ENCODE results near the gene LMNTD2. TPM values are rescaled to one million over a fixed set of nuclear protein-coding genes. Genes with fewer than 3 reads are reported as not detected.

LMNTD2 gene, protein sequence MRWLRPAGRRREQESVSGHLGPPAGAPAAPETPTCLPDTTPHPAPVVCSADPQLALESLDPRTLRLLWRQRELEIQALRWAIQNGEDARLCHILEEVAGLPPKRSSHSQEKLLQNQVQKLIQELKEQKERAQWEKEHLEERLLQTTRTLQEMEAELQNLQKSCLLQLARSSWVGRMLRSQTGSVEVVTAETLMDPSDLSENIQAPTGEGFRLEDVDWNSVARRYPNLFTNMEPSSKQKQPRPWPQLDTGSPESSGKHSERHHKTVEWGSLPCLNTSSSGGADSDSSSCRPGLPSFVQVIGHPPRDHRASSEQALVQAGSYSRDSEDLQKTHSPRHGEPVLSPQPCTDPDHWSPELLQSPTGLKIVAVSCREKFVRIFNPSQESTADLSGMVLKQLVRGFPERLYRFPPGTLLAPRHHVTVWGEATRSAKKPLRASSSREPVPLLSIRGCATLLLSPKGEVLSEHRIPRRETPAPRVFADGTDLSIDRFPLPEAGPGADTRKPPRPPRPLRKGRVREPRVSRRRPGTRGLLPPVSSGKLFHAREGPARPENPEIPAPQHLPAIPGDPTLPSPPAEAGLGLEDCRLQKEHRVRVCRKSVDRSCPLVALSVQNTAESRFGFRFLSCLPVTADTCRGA
- polyA plus RNA-seq (2013, experiment 1 of 2; ENCODE audit: insufficient read length): 0.29 TPM
- polyA plus RNA-seq (2013, experiment 2 of 2; ENCODE audit: insufficient read length): 0.31 TPM

DNA sequence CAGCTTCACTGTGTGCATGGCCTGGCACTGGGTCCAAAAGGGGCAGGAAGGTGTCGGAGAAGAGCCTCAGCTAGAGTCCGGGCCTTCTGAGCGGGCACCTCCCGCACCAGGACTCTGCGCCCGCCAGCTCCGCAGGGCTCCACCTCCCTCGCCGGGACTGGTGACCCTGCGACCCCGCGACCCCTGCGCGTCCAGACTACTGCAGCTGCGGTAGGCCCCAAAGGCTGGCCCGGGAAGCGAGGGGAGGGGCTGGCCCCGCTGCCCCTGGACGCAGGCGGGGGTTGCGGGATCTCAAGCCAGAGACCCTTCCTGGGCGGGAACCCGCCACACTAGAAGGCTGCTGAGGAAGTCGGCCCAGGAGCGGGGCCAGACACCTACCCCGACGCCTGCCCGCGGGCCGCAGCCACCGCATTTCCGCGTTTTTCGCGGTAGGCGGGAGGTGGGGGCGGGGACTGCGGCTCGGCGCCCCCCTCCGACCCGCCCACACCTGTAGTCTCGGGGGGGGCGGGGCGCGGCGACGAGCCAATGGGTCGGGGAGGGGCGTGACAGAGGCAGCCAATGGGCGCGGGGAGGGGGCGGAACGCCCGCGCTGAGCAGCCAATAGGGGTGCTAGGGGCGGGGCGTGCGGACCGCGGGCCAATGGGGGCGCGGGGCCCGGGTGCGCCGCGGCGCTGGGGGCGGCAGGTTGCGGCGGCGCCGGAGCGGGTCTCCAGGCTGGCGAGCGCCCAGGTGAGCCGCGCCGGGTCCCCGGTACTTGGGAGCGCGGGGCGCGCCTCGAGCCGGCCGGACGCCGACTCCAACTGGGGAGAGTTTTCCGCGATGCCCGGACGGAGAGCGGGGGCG lies at the start of gene LMNTD2, which contains the start of gene RASSF7:
LMNTD2 (minus strand) TSS at position 434 of the 843 bp plus-strand sequence; CDS start at position 412, 22 bp downstream.
RASSF7 (plus strand) TSS at position 666 of the 843 bp plus-strand sequence. CDS start 799 bp downstream, outside the sequence.
- DNase-seq: peak; percentile 83

- no peak for DNase-seq
These were observed 48.8 kb upstream of the LMNTD2 start for GRCh38 chr11:609341-609811.

- no peak for DNase-seq
These were observed 48.3 kb upstream of the LMNTD2 start for GRCh38 chr11:608791-609251.

- DNase-seq: no peak
These were observed 47.6 kb upstream of the LMNTD2 start for GRCh38 chr11:607971-608659.

GRCh38 chr11:607020-607780 lies 46.7 kb upstream of the LMNTD2 start:
- no peak for DNase-seq

DNA sequence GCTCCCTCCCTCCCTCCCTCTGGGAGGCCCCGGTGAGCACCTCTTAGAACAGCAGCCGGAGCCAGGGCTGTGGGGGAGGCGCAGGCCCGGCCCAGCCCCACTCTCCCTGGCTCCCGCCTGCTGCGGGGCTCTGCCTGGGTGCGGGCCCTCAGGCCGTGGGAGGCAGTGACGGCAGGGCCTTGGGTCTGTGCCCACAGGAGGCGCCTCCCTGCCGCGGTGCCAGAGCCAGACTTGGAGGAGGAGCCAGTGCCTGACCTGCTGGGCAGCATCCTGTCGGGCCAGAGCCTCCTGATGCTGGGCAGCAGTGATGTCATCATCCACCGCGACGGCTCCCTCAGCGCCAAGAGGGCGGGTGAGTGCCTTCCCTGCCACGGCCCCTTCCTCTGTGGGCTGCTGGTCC lies 45.7 kb upstream of the LMNTD2 start:
- no peak for DNase-seq

- DNase-seq: no peak
These were observed 45.0 kb upstream of the LMNTD2 start for GRCh38 chr11:605286-606129.

DNA sequence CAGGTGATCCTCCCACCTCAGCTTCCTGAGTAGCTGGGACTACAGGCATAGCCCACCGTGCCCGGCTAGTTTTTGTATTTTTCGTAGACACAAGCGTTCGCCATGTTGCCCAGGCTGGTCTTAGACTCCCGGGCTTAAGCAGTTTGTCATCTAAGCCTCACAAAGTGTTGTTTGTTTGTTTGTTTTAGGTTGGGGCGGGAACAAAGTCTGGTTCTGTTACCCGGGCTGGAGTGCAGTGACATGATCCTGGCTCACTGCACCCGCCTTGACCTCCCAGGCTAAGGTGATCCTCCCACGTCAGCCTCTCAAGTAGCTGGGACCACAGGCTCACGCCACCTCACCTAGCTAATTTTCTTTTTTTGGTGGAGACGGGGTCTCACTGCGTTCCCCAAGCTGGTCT lies 42.6 kb upstream of the LMNTD2 start:
- DNase-seq: no peak

GRCh38 chr11:601573-602245 lies 41.2 kb upstream of the LMNTD2 start:
- no peak for DNase-seq

GRCh38 chr11:598005-598680 lies 37.6 kb upstream of the LMNTD2 start:
- no peak for DNase-seq

DNA sequence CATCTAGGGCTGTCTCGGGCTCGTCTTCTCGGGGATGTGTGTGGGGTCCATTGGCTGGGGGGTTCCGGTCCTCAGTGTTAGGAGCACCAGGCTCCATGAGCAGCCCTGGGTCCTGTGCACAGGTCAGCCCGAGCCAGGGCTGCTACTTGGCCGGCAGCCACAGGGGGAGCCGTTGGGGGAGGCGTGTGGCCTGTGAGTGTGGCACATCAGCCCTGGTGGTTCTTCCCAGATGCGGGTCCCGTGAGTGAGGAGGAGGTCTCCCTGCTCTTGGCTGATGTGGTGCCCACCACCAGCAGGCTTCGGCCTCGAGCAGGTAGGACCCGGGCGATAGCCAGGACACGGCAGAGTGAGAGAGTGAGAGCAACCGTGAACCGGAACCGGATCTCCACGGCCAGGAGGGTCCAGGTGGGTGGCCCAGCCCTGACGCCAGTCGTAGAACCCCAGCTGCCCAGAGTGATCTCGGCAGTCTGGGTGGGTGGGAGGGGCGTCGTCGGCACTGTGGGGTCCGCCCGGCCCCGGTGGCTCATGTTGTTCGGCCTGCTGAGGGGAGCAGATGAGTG lies 36.7 kb upstream of the LMNTD2 start:
- DNase-seq: no peak

- no peak for DNase-seq
These were observed 35.8 kb upstream of the LMNTD2 start for GRCh38 chr11:596374-596773.

DNA sequence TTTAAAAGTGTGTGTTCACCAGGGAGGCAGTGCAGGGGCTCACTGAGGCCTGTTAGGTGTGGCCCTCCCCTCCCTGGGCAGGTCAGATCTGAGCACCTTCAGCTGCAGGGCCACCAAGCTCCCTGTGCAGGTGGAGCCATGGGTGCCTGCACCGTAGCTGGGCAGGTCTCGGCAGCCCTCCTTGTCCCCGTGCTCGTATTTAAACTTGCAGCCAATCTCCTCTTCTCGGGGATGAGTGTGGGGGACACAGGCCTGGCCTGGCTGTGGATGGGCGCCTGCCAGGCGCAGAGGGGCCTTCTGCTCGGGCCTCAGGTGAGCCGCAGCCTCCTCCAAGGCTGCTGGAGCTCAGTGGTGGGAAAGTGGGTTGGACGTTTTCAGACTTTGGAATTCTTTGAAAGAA lies 34.9 kb upstream of the LMNTD2 start:
- DNase-seq: no peak

GRCh38 chr11:593347-593746 lies 32.8 kb upstream of the LMNTD2 start:
- DNase-seq: no peak

DNA sequence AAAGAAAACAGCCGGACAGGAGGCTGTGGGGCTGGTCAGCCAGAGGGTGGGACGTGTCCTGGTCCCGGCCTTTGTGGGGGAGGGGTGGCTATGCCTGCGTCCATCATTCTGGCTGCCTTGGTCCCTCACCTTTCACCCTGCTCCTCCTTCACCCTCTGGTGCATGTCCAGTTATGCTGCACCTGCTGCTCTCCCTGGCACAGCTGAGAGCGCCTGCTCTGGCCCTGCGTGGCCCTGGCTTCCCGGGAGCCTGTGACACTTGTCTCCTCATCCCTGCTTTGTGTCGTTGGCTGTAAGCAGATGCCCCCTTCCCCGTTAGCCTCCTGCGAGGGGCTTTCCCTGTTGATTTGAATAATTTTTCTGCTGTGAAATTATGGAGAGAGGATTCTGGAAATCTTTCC lies 32.4 kb upstream of the LMNTD2 start:
- DNase-seq: no peak

DNA sequence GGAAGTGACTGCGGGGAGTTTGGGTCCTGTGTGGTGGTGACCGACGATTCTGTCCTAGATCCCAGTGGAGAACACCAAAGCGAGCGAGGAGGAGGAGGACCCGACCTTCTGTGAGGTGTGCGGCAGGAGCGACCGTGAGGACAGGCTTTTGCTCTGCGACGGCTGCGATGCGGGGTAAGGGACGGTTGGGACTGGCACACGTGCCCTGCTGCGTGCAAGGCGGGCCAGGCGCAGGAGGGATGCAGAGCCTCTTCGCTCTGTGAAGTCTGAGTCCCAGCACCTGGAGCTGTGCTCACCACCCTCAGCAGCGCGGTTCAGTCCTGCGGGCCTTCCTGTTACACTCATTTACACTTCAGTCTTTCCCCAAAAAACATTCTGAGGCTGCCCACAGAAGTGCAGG lies 32.0 kb upstream of the LMNTD2 start:
- no peak for DNase-seq

DNA sequence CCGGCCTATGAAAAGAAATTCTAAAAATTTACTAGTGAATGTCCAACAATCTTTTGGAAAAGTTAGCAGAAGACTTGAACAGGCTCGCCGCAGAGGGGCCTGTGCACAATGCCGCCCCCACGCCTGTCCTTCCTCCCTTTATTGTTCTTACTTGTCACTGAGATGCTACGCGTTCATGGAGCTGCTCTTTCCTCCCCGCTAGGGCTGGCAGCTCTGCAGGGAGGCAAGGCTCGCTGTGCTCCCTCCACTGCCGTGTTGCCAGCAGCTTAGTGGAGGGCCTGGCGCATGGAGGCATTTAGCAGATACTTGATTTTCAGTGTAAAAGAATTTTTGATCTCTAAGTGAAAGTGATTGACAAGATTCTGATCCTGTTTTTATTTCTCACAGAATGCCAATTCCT lies 30.5 kb upstream of the LMNTD2 start:
- no peak for DNase-seq

DNA sequence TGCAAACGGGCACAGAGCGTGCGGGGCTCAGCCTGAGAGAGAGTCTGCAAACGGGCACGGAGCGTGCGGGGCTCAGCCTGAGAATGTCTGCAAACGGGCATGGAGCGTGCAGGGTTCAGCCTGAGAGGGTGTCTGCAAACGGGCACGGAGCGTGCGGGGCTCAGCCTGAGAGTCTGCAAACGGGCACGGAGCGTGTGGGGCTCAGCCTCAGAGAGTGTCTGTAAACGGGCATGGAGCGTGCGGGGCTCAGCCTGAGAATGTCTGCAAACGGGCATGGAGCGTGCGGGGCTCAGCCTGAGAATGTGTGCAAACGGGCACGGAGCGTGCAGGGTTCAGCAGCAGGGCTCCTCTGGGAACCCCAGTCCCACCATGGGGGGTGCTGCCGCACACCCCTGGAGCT lies 29.3 kb upstream of the LMNTD2 start:
- no peak for DNase-seq

DNA sequence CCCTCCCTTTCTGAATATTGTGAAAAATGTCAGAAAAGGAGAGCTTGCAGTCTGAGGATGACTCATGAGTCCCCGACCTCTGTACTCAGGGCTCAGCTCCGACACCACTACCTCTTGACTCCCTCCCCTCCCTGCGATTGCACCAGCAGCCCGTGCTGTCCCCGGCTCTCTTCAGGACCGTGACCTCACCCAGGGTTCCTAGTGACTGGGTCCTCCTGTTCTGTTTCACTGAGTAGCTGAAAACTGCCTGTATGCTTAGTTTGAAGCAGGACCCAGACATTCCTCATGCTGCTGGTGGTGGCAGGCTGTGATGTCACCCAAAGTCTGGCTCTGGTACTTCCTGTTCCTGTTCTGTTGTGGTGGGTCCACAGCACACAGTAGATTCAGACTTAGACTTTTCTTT lies 27.4 kb upstream of the LMNTD2 start:
- DNase-seq: no peak

Data from fibroblast of skin of scalp (primary cell).